Measurements from ENCODE around the gene R3HDM1.

R3HDM1 gene

DNA sequence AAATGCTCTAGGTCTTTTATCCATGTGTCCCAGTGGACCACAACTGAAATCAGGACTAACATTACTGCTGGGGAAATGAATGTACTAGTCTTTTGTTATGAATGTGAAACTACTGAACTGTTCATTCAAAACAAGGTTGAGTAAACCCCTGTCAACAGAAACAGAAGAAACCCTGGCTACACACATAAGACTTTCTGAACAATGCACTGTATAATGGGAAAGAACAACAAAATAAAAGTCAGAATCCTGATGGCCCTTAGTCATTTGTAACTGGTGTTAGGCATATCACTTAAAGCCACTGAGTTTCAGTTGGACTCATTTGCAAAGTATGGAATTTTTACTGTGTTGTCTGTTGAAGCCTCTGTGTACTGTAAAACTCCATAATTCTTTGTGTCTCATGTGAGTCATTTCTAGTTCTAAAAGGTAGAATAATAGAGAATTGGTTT is 133.4 kb downstream of the R3HDM1 start:
- TF ChIP-seq CTCF (conservative IDR thresholded peaks at IDR 0.05) = no peak
- H3K27ac ChIP-seq = no peak overlapping the region

GRCh38 chr2:135667045-135667444 is 135.8 kb downstream of the R3HDM1 start:
- no peak for TF ChIP-seq CTCF (conservative IDR thresholded peaks at IDR 0.05)
- no peak overlapping the region for H3K27ac ChIP-seq

DNA sequence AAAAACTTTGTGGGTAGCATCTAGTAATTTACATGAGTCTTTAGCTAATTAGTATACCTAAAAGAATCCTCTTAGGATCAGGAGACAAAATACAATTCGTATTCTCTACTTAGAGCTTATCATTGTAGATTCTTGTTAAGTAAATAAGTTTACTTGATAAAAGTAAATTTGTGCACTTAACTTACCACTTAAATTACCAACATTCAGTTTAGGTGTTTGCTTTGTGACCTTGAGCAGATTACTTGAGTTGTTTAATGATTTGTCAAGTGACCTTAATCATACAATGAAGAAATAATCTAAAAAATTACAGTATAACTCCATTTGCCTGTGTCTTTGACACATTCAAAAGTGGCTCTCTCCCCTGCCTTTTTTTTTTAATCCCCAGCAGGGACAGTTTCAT is 143.2 kb downstream of the R3HDM1 start:
- H3K27ac ChIP-seq = no peak overlapping the region
- no peak for TF ChIP-seq CTCF (conservative IDR thresholded peaks at IDR 0.05)

- TF ChIP-seq CTCF (conservative IDR thresholded peaks at IDR 0.05) = no peak
- H3K27ac ChIP-seq = no peak overlapping the region
These were observed 144.7 kb downstream of the R3HDM1 start for GRCh38 chr2:135676031-135676430.

GRCh38 chr2:135679125-135679524 is 147.8 kb downstream of the R3HDM1 start:
- no peak overlapping the region for H3K27ac ChIP-seq
- no peak for TF ChIP-seq CTCF (conservative IDR thresholded peaks at IDR 0.05)

DNA sequence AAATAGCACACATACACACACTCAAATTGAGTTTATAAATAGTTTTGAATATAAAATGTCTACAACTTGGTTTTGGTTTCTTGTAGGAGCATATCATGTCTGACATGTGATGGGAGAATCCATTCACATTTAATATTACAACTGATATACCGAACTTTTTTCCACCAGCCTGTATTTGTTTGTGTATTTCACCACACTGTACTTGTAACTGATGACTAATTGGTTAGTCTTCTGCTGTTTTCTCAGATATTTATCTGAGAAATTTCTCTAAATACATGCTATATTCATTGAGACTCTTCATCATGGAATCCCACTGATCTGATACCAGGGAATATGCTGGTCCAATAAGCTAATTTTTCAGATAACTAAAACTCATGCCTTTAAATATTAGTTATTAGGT is 154.1 kb downstream of the R3HDM1 start:
- no peak for TF ChIP-seq CTCF (conservative IDR thresholded peaks at IDR 0.05)
- no peak overlapping the region for H3K27ac ChIP-seq

GRCh38 chr2:135688978-135689377 is 157.7 kb downstream of the R3HDM1 start:
- H3K27ac ChIP-seq = no peak overlapping the region
- TF ChIP-seq CTCF (conservative IDR thresholded peaks at IDR 0.05) = no peak

DNA sequence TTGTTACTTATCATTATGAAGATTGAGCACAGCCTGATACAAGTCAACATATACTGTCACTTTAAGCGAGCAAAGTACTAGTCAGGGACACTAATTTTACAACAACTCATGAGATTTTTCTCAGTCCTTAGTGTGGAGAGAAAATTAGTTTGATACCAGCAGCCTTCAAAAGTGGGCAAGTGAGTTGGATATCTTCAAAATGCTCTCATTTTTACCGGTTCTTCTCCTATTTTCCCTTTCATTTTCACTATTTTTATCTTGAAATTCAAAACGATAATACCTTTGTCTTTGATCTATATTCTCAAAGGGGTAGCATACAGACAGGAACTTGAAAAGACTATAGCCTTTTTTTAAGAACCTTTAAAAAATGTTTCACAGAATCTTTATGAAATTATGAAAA is 158.4 kb downstream of the R3HDM1 start:
- TF ChIP-seq CTCF (conservative IDR thresholded peaks at IDR 0.05) = no peak
- no peak overlapping the region for H3K27ac ChIP-seq
